ENCODE results near the gene RNF114. TPM values are rescaled to one million over a fixed set of nuclear protein-coding genes. Genes with fewer than 3 reads are reported as not detected.
A peak's percentile ranks its signal among the peaks of the same experiment; 100 is the strongest.

RNF114 gene
- total RNA-seq, 1 donor, result 114 TPM

GRCh38 chr20:49910340-49910706 is 25.9 kb upstream of the RNF114 start:
- TF ChIP-seq CTCF (IDR thresholded peaks at IDR 0.05; ENCODE audit: insufficient read depth, low read length), result no peak
- no peak for DNase-seq (ENCODE audit: low read depth)
- H3K4me3 ChIP-seq (ENCODE audit: low read depth, low read length), result no peak overlapping the region

GRCh38 chr20:49913399-49914047 is 22.7 kb upstream of the RNF114 start:
- peak; percentile 31 for DNase-seq (ENCODE audit: low read depth)
- H3K4me3 ChIP-seq (ENCODE audit: low read depth, low read length), result peak overlapping the region; percentile 98
- no peak for TF ChIP-seq CTCF (IDR thresholded peaks at IDR 0.05; ENCODE audit: insufficient read depth, low read length)

GRCh38 chr20:49914310-49915117 is 21.7 kb upstream of the RNF114 start:
- no peak for TF ChIP-seq CTCF (IDR thresholded peaks at IDR 0.05; ENCODE audit: insufficient read depth, low read length)
- peak overlapping the region; percentile 98 for H3K4me3 ChIP-seq (ENCODE audit: low read depth, low read length)
- no peak for DNase-seq (ENCODE audit: low read depth)

- DNase-seq (ENCODE audit: low read depth), result no peak
- peak overlapping the region; percentile 98 for H3K4me3 ChIP-seq (ENCODE audit: low read depth, low read length)
- TF ChIP-seq CTCF (IDR thresholded peaks at IDR 0.05; ENCODE audit: insufficient read depth, low read length), result no peak
Observed at GRCh38 chr20:49915118-49915379, 21.1 kb upstream of the RNF114 start.

- H3K4me3 ChIP-seq (ENCODE audit: low read depth, low read length), result peak within 1 kb of the TSS; percentile 98
- TF ChIP-seq CTCF (IDR thresholded peaks at IDR 0.05; ENCODE audit: insufficient read depth, low read length), result no peak
- peak; percentile 95 for DNase-seq (ENCODE audit: low read depth)
Observed at GRCh38 chr20:49915380-49916145, 20.6 kb upstream of the RNF114 start, which contains the start of gene SPATA2. TSS of gene SPATA2 (minus strand) at chr20:49915529. CDS start at chr20:49908490, 7,039 bp downstream.

GRCh38 chr20:49916146-49917002 is 19.8 kb upstream of the RNF114 start:
- TF ChIP-seq CTCF (IDR thresholded peaks at IDR 0.05; ENCODE audit: insufficient read depth, low read length), result no peak
- DNase-seq (ENCODE audit: low read depth), result no peak
- H3K4me3 ChIP-seq (ENCODE audit: low read depth, low read length), result peak overlapping the region; percentile 98
